Left colon (tissue), 2 donors: ENCODE measurements around the gene RNF133. TPM values are rescaled to one million over a fixed set of nuclear protein-coding genes. Genes with fewer than 3 reads are reported as not detected.

ENCODE experiments used
- ATAC-seq: fragments of 200-7000 bp; cut with Tn5 transposase; one replicate; pipeline ENCODE4 v1.9.1; 2020; ENCODE audit warnings: mild to moderate bottlenecking, moderate library complexity
- DNase-seq, 2 donors: peaks; one replicate each; pipeline ENCODE4 v3.0.0-alpha.2; 2020
- intact Hi-C, 2 donors: fragments of 100-400 bp; cut with DNase I in 1 of 2; cut with micrococcal nuclease in 1 of 2; formaldehyde crosslinking; loops; one replicate each; pipeline versions ENCODE4 v1.11.2 to v1.14.0; 2022; cut with DNase I, micrococcal nuclease
- long read RNA-seq: library from polyadenylated mRNA; unstranded; transcript quantifications from one replicate; pipeline ENCODE4 v2.0.0, GENCODE V29; 2021
- total RNA-seq, 2 donors: library from RNA; stranded (reverse); fragmentation: NEBNext Ultra II Directional; extraction: Animal tissue kit (Norgen Biotek cat#: 25700); gene quantifications; one replicate each; pipeline ENCODE4 v1.2.1, GENCODE V29; 2021
- donor health status: DM: no; HTN: no; CAD: no.
- donor health status: DM: yes; HTN: yes; CAD: no.

Gene RNF133, protein sequence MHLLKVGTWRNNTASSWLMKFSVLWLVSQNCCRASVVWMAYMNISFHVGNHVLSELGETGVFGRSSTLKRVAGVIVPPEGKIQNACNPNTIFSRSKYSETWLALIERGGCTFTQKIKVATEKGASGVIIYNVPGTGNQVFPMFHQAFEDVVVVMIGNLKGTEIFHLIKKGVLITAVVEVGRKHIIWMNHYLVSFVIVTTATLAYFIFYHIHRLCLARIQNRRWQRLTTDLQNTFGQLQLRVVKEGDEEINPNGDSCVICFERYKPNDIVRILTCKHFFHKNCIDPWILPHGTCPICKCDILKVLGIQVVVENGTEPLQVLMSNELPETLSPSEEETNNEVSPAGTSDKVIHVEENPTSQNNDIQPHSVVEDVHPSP
- 1 to 10 TPM in 1 of 2 donors, under 1 TPM in 1; 0.53 to 1.3 TPM for total RNA-seq
- long read RNA-seq = 0 reads

DNA sequence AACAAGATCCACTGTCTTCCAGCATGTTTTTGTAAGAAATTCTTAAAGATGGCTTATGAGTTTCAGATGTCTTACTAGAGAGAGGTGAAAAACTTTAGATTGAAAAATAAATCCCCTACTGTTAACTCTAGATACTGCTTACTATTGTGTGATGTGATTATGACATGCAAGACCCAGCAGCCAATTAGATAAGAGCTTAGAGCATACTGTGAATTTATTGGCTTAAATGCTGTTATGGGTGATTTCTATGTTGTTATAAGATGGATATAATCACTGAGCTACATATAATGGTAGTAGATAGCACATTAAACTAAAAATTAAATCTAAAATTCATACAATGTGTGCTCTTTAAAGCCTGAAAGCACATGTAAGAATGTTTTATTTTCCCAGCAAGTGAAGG lies at the start of gene RNF133:
RNF133 (minus strand) TSS at position 101 of the 400 bp plus-strand sequence. CDS start 199 bp downstream, outside the sequence.
- intact Hi-C loops = no loop called here
- DNase-seq = no peak
- ATAC-seq = no peak

DNA sequence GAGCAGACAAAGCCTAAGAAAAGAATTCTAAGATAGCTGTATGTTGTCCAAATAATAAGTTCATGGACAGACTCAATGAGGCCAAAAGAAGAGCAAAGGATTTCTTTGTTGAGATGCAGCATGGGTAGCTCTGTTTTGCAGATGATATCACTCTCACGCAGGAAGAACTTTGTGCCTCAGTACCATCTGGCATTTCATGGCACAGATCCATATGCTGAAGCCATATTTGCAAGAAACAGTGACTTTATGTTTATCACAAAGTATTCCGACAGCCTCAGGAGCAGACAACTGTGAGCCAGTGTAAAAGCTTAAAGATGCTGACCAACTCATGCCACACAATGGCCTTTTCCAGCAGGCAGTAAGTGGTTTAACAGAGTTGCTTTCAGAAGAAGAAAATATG lies 49.3 kb upstream of the RNF133 start:
- intact Hi-C loops = no loop called here
- ATAC-seq (no peak), DNase-seq (no peak)

DNA sequence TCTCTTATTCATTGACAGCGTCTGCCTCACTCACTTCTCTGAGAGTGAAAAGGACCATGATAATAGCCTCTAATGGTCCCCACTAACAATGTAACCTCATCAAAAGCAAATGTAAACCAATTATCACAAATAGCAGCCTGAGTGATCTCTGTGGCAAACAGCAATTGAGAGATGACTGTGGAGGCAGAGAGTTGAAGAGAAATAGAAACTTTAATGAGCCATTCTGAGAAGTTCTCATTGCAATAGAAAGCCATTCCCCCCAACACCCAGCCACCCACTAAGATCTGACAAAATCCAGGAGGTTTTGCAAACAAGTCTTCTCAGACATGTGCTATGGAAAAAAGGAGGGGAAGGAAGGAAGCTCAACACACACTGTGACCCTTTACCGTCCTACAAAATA lies 48.0 kb upstream of the RNF133 start:
- no peak for ATAC-seq
- intact Hi-C loops = no loop called here
- no peak for DNase-seq

DNA sequence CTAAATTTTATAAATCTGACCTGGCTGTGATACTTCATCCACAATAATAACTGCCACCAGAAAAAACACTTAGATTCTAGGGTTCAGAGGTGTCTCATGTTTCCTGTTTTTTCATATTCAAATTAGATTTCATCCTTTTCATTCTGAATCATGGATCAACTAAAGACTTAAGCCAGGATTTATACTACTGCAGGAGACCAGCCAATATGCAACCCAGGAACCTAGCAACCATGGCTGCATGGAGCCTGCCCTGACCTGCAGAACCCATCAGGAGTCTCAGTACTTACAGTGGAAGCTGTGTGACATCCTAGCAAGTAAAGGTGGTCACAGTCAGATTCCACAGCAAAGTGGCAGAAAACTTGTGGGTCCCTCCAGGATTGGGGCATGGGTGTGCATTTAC lies 44.3 kb upstream of the RNF133 start:
- no peak for ATAC-seq
- intact Hi-C loops = no loop called here
- no peak for DNase-seq

DNA sequence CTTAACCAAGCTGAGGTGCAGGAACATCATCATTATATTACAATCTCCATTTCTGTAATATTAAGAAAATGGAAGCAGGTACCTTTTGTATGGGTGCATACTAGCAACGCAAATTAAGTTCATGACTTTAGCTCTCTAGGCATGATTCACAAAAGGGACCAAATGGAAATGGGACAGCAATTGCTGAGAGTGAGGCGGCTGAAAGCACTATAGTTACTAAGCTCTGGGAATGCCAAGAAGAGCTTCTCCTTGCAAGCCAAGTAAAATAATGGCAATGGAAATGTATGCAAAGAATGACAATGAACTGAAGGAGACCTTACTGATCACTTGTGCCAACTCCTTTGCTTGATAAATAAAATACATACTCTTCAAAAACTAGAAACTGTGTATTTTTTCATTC lies 40.0 kb upstream of the RNF133 start:
- intact Hi-C loops = no loop called here
- DNase-seq = no peak
- no peak for ATAC-seq

DNA sequence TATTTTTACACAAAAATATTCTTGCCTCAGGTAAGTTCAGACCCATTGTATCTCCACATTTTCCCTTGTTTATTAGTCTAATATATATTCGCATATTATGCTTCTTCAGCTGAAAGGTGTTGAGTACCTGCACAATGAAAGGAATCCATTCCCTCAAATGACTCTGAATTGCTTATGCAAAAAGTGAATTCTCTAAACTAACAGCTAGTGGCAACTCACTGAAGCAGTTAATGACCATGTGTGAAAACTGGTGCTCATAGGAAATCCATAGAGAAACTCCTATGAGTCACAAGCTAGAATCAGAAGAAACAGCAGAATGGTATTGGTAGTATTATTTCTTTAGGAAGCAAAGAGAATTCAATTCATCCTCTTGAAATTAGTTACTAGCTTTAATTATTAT lies 37.3 kb upstream of the RNF133 start:
- intact Hi-C loops = no loop called here
- ATAC-seq (no peak), DNase-seq (no peak)

DNA sequence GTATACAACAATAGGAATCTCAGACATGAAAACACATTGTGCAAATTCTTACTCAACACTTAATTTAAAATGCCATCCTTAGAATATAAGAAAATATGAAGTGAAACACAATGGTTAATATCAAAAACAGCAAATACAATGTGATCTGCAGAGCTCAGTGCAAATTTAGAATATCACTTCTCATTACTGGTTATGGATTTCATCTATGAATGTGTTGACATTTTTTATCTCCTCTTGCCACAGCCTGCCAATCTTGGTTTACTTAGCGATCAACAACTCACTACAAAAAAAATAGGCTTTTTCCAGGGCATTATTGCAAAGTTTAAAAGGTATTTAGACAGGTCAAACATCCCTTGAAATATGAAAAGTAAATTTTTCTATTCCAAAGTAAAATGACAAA lies 28.8 kb upstream of the RNF133 start:
- intact Hi-C loops = no loop called here
- DNase-seq (no peak), ATAC-seq (no peak)

DNA sequence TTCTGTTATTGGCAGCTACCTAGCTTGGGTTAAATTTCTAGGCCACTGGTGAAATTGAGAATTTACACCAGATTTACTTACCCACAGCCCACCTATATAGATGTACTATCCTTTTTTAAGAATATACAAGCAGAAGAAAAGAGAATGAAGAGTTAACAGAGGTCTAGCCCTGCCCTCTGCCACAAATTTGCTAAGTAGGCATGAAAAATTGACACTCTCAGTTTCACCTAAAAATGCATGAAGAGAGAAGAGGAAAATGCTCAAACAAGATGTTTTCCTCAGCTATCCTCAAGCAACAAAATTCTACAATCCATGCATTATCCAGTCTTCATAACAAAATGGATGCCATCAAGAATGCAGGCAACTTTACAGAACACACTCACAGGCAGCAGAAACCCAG lies 28.4 kb upstream of the RNF133 start:
- DNase-seq = no peak
- intact Hi-C loops = no loop called here
- ATAC-seq = no peak

DNA sequence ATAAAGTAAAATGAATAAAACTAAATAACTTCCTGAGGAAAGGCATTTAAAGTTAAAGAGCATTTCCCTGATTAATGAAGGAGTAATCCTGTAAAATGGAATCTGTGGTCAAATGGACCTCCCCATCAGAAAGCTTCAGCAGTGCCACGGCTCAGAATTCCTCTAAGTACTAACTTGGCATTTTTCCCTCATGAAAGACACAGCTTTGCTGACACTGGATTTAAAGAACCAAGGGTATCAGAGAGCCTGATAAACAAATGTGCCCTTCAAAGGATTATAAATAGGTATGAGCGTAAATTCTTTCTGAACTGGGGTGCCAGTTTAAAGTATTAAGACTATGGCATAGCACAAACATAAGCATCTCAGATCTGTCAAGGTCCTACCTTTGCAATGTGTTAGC lies 28.0 kb upstream of the RNF133 start:
- ATAC-seq = no peak
- intact Hi-C loops = no loop called here
- DNase-seq = no peak

DNA sequence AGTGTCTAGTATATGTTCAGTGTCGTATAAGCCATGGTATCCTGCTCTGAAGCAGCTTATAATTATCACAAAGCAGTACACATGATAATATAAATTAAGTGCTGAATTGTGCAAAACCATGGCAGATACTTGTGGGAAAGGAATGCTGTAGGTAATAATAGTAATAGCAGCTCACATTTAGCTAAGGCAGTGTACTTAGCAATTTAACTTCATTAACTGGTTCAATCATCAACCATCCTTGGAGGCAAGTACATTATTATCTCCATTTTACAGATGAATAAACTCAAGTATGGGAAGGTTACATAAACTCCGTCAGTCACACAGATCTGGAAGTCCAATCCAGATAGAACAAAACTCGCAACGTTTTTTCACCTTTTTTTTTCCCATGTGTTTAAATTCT lies 25.4 kb upstream of the RNF133 start:
- intact Hi-C loops = no loop called here
- ATAC-seq (no peak), DNase-seq (no peak)

DNA sequence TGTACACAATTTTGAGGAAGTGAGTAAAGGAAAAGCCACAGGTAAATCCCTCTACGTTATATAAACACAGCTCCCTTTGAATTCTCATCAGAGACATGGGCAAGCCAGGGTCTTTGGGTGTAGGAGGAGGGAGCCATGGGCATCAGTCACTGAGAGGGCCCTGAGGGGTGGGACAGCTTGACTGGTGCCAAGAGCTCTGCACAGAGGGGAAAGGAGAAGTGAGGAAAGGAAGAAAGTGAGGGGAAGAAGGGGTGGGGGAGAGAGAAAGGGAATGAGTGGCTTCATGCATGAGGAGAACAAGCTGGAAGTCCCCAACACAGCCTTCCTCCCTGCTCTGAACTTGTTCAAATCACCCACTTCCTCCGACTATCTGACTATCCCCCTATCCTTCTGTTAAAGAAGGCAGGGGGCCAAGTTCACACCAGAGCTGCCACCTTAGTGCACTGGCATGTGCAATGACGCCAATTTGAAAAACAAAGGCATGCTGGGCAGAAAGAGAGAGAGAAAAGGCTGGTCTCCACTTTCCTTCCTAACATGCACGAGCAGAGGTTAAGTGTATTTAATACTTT lies 20.2 kb upstream of the RNF133 start:
- intact Hi-C loops = no loop called here
- peak; percentile 50 for ATAC-seq
- no peak for DNase-seq

DNA sequence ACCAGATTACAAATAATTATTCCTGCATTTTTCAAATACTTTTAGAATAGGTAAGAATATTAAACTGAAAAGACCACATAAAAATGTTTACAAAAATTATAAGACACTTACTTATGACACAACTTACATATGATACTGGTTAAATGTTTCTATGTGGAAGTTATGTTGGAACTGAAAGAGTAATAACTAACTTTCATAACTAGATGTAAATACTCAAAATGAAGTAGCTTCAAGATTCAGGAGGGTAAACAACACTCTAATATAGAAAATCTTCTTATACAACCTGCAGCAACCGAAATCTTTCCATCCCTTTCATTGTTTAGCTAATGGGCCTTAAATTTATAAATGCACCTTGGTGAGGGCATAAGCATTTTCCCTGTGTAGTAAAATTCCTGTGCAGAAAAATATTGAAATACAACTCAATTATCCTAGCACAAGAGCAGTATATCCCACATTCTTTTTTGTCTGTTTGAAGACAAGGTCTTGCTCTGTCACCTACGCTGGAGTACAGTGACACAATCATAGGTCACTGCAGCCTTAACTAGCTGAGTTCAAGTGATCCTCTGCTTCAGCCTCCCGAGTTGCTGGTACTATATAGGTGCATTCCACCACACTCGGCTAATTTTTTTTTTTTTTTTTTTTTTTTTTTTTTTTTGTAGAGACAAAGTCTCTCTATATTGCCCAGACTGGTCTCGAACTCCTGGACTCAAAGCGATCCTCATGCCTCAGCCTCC lies 18.6 kb upstream of the RNF133 start:
- no peak for ATAC-seq
- intact Hi-C loops = no loop called here
- DNase-seq = no peak

DNA sequence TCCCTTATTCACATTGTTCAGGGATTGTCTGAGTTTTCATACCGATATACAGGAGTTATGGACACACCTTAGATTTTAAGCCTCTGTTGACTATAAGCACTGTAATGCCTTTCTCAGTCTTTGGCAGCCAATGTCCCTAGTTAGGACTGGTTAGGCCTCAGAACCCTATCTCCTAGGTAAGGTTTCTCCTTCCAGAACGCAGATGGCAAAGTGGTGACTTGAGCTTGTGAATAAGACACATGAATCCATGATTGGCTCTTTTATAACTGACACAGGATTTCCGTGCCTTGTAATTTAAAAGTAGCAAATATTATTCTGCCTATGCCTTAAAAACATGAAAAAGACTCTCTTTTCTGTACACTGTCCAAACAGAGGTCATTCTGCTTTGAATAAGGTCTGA lies 16.3 kb upstream of the RNF133 start:
- DNase-seq = no peak
- no peak for ATAC-seq
- intact Hi-C loops = no loop called here

DNA sequence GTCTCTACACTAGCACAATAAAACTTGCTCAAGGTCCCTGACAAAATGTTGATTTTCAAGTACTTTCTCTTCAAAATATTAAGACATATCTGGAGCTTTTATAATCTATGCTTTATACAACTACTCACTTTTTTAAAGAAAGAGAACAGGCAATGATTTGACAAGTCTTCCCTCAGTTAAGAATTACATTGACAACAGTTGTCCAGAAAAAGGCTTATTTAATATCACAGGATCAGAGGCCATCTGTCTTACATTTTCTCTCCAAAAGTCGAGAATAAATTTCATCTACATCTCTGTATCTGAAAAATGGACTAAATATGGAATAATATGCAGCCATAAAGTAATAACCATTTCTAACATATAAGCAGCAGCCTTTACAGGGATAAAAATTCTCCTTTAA lies 12.0 kb upstream of the RNF133 start:
- intact Hi-C loops = no loop called here
- DNase-seq = no peak
- ATAC-seq = no peak

DNA sequence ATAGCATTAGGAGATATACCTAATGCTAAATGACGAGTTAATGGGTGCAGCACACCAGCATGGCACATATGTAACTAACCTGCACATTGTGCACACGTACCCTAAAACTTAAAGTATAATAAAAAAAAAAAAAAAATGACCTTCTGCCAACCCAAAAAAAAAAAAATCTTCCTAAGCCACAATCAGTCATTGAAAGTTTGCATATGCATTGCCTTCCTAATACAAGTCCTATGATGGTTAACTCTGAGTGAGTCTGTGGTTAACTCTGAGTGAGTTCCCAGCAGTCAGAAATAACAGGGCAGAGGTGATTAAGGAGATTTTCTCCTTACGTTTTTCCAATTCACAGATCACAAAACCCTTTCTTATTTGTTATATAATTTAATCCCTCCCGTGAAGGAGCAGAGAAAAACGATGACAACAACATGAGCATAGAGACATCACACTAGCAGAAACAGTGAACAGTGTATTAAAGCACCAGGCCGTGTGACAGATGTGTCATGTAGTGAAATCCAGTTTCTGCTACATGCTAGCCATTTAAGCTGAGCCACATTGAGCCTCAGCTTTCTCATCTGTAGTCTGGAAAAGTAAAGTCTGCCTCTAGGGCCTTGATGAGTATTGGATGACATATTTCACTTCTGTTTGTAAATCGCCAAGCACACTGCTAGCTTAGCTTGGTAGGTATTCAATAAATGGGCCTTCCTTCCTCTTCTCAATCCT lies 11.2 kb upstream of the RNF133 start:
- DNase-seq (no peak), ATAC-seq (no peak)
- intact Hi-C loops = no loop called here

DNA sequence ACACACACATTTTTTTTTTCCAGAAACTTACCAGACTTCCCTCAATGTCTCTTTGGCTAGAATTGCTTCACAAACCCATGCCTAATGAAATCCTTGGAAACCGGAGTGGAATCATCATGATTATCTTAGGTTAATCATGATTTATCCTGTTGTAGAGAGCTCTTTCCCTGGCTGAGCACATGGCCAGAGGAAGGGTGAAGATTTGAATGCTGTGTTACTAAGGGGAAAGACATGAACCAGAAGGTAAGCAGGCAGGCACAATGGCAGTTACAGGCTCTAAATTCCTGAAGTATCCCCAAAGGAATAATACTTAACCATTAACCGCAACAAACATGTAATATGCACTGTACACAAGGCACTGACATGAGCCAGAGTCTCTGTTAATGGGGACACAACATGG lies 7.9 kb upstream of the RNF133 start:
- ATAC-seq (no peak), DNase-seq (no peak)
- intact Hi-C loops = no loop called here

DNA sequence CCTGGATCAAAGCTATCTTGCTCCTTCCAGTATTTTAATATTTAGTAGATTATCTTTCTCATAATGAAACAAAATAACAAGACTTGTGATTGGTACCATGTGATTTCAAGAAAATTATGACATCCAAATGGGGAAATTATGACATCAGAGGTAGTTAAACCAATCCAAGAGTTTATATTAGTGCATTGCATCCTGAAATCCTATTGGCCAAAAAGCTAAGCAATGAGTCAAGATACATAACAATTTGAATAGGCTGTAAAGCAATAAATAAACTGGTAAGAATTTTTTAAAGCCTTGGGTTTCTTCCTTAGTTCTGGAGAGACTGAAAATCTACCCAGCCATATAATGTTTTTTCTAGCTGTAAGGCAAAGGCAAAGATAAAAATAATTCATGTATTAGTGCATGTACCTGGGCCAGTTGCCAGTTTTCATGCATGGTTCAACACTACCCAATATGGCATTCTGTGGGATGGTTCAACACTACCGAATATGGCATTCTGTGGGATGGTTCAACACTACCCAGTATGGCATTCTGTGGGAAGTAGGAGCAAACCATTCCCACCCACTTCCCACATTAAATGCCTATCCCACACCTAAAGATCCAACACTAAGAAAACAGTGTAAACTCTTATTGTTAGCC lies 4.1 kb upstream of the RNF133 start, which contains the start of gene RNF148:
RNF148 (minus strand) TSS at position 51 of the 639 bp plus-strand sequence. CDS start 172 bp downstream, outside the sequence.
- no peak for DNase-seq
- intact Hi-C loops = no loop called here
- ATAC-seq = no peak

DNA sequence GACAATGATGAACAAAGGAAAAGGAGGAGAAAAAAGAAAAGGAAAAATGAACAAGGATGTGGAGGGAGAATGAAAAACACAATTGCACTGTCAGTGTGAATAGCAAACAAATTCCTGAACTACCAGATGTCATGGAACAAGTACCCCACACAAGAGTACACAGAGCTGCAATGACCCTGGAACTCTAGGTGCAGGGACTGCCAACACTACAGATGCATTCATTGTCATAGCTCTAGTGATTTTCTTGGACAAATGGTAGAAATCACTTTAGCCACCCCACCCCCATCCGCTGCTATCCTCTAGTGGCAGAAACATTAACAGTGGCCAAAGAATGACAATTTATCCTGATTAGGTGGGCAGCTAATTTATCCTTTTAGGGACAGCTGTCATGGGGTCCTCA lies 3.1 kb downstream of the RNF133 start:
- intact Hi-C loops = no loop called here
- ATAC-seq = no peak
- no peak for DNase-seq

DNA sequence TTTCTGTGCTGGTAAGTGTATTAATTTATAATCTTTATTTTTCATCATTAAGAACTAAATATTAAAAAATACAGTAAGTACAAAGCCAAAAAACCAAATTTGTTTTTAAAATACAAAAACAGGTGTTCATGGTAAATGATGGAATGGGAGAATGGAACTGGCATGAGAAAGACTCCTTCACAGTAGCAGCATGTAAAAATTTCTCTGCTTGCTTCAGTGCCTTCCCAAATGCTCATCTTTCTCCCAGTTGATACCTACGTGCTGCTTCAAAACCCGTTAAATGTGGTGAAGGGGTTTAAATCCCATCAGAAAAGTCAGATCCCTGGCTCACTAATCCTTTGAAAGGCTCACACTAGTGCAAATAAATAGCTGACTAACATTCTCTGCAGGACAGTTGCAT lies 4.2 kb downstream of the RNF133 start:
- no peak for DNase-seq
- intact Hi-C loops = no loop called here
- no peak for ATAC-seq
